ENCODE results near the gene RHBDL2. TPM values are rescaled to one million over a fixed set of nuclear protein-coding genes. Genes with fewer than 3 reads are reported as not detected.
"Not testable (repeated sequence)": the region's sequence is repeated elsewhere in the genome, so short reads cannot be mapped to it uniquely, and the experiment has no call there.

RHBDL2 gene
- polyA plus RNA-seq, 3 donors: 0.34 to 2.3 (median 0.47) TPM

- H3K27ac ChIP-seq (ENCODE audit: low read depth, low read length): no peak overlapping the region
- 52 to 89% (median 70%) methylated on average over 1 of the region's 1 CpG for WGBS, 3 donors
These were observed 93.6 kb downstream of the RHBDL2 start for GRCh38 chr1:38848071-38848470.

DNA sequence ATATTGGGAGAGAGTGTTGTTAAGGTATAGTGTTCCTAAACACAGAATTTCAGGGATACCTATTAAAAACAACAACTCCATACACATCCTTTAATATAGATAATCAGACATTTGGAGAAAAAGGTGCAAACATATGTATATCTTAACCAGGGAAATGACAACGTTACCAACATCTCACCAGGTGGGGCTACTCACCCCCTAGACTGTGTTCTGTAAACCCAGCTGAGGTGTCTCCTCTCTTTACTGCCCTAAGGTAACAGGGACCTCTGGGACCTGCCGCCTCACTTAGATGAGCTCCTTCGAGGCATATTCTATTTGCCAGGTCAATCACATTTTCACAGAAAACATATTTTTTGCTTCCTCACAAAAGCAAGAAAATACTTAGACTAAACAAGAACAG, 95.4 kb downstream of the RHBDL2 start:
- 76 to 90% (median 90%) methylated on average over 3 of the region's 3 CpGs for WGBS, 3 donors
- no peak overlapping the region for H3K27ac ChIP-seq (ENCODE audit: low read depth, low read length)

DNA sequence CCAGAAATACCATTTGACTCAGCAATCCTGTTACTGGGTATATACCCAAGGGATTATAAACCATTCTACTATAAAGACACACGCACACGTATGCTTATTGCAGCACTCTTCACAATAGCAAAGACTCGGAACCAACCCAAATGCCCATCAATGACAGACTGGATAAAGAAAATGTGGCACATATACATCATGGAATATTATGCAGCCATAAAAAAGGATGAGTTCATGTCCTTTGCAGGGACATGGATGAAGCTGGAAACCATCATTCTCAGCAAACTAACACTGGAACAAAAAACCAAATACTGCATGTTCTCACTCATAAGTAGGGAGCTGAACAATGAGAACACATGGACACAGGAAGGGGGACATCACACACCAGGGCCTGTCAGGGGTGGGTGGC, 96.5 kb downstream of the RHBDL2 start:
- 95 to 100% (median 96%) methylated on average over 3 of the region's 3 CpGs for WGBS, 3 donors
- H3K27ac ChIP-seq (ENCODE audit: low read depth, low read length): not testable (repeated sequence)

DNA sequence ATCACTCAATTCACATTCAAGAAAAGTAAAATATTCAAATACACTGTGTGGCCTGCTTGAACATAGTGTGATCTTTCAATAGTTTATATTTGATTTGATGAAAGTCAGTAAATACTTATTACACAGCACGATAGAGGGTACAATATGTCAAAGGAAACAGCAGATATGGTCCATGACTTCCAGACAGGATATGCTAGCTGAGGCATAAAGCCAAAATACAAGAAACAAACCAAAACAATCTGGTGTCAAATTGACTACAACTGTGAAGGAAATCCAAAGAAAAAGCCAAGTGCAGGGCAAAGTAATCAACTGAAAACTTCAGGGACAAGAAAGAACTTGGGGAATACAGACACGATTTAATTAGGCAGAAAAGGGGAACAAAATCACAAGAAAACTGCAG, 101.3 kb downstream of the RHBDL2 start:
- 42 to 80% (median 47%) methylated on average over 2 of the region's 2 CpGs for WGBS, 3 donors
- no peak overlapping the region for H3K27ac ChIP-seq (ENCODE audit: low read depth, low read length)

DNA sequence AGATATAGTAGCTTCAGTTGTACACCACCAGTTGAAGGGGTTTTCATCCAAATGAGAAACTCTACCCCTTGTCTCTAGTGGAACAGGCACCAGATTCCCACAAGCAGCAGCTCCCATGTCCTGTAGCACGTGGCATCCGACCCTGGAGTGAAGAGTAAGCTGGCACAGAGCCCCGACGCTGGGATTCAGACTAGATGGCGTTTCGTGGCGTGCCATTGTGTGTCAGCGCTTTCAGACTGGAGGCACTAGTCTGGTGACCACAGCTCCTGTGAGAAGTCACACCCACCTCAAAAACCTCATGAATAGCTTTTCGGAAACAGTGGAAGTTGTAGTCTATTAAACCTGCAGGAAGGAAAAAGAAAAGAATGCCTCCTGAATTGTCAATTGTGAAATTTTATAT, 102.3 kb downstream of the RHBDL2 start:
- H3K27ac ChIP-seq (ENCODE audit: low read depth, low read length): no peak overlapping the region
- 66 to 85% (median 68%) methylated on average over 9 of the region's 9 CpGs for WGBS, 3 donors

DNA sequence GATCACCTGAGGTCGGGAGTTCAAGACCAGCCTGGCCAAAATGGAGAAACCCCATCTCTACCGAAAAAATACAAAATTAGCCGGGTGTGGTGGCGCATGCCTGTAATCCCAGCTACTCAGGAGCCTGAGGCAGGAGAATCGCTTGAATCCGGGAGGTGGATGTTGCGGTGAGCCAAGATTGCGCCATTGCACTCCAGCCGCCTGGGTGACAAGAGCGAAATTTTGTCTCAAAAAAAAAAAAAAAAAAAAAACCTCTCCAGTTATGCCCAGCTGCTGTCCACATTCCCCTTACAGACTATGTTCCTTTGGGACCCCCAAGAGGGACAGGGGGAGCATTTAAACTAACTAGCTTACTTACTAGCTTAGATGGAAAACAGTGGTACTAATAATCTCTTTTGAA, 105.3 kb downstream of the RHBDL2 start:
- not testable (repeated sequence) for H3K27ac ChIP-seq (ENCODE audit: low read depth, low read length)
- 57 to 92% (median 57%) methylated on average over 10 of the region's 10 CpGs for WGBS, 3 donors

Other genes with a start within 250 kb of the RHBDL2 start
- 10 to 100 TPM in 2 of 3 donors, 1 to 10 TPM in 1; 9.0 to 49.6 (median 27.0) TPM for gene RRAGC, start 82.1 kb downstream of the RHBDL2 start, polyA plus RNA-seq
- 10 to 100 TPM; 10.2 to 13.0 (median 11.7) TPM for gene MYCBP, start 68.5 kb downstream of the RHBDL2 start, polyA plus RNA-seq
- under 1 TPM in 1 of 3 donors, not detected in 2; 0.04 TPM for gene GJA9, start 60.2 kb downstream of the RHBDL2 start, polyA plus RNA-seq
- 10 to 100 TPM in 2 of 3 donors, 1 to 10 TPM in 1; 9.5 to 47.0 (median 45.8) TPM for gene AKIRIN1, start 49.4 kb upstream of the RHBDL2 start, polyA plus RNA-seq
- 100 to 1,000 TPM; 285 to 896 (median 625) TPM for gene NDUFS5, start 84.5 kb upstream of the RHBDL2 start, polyA plus RNA-seq

All from adipose tissue (tissue), 3 donors.